GM12878 (cell line): ENCODE data around the gene ANLN. TPM values are rescaled to one million over a fixed set of nuclear protein-coding genes. Genes with fewer than 3 reads are reported as not detected.

ENCODE experiments used
- ATAC-seq: fragments of 200-7000 bp; cut with Tn5 transposase; 3 replicates; pipeline ENCODE4 v1.9.1; 2020; ENCODE audit warnings: mild to moderate bottlenecking, moderate library complexity
- BruUV-seq: library from RNA; stranded (reverse); fragments of 400-500 nt; replicated peaks from 2 replicates; lab custom pipeline; 2021; lab: Mats Ljungman, UMichigan
- CTCF ChIA-PET: fragments of 300-600 bp; sonication (Branson Sonifier 250); formaldehyde crosslinking; extraction: SDS; loops from one replicate; lab custom pipeline; 2021; ENCODE audit warnings: inconsistent platforms; lab: Yijun Ruan, JAX
- POLR2A ChIA-PET: fragments of 350-600 bp; formaldehyde crosslinking; extraction: SDS; loops from one replicate; lab custom pipeline; 2021; ENCODE audit warnings: inconsistent platforms; lab: Charles Lee
- RAD21 ChIA-PET: fragments of 300-600 bp; sonication (Branson Sonifier 250); formaldehyde crosslinking; loops from one replicate; lab custom pipeline; 2023; ENCODE audit warnings: antibody characterized with exemption; ENCODE audit not compliant: unreplicated experiment; lab: Charles Lee
- SMC1A ChIA-PET: fragments of 300-600 bp; sonication (Branson Sonifier 250); formaldehyde crosslinking; loops from one replicate; lab custom pipeline; 2023; ENCODE audit not compliant: unreplicated experiment, uncharacterized antibody; lab: Charles Lee
- DNase-seq: peaks from one replicate; pipeline ENCODE4 v3.0.0-alpha.2; 2011; ENCODE audit warnings: low read depth, low spot score
- FAIRE-seq: peaks from 3 replicates; lab custom pipeline; 2011; peaks lifted over from hg19 to GRCh38; lab: Jason Lieb, UNC
- H2AFZ ChIP-seq: 2 replicates; pipeline ENCODE4 v1.6.0; 2011; ENCODE audit warnings: low read depth, low read length, control low read depth; ENCODE audit not compliant: control insufficient read depth
- H3K27ac ChIP-seq: 2 replicates; pipeline ENCODE4 v1.5.1; 2011; ENCODE audit warnings: control low read depth; ENCODE audit not compliant: control insufficient read depth, insufficient read depth
- H3K27me3 ChIP-seq, 2 experiments: replicated peaks in 1 of 2; 2 replicates each; pipeline versions ENCODE4 v1.6.0 to v1.6.1; 2011; ENCODE audit warnings: low read length in 1 of 2; ENCODE audit not compliant: control insufficient read depth in 2 of 2, insufficient read depth in 2 of 2
- H3K36me3 ChIP-seq, 2 experiments: 2 replicates each; pipeline ENCODE4 v1.5.1; 2011; ENCODE audit warnings: low read length in 1 of 2; ENCODE audit not compliant: control insufficient read depth in 2 of 2, insufficient read depth in 2 of 2
- H3K4me1 ChIP-seq: 2 replicates; pipeline ENCODE4 v1.6.1; 2011; ENCODE audit warnings: mild to moderate bottlenecking, low read length, moderate library complexity, mixed read lengths; ENCODE audit not compliant: control insufficient read depth, insufficient read depth
- H3K4me2 ChIP-seq: 2 replicates; pipeline ENCODE4 v1.6.0; 2011; ENCODE audit warnings: control low read depth; ENCODE audit not compliant: control insufficient read depth, insufficient read depth
- H3K4me3 ChIP-seq: fragments of 200-600 bp; sonication (generic); 2 replicates; pipeline ENCODE4 v1.5.1; 2016
- H3K79me2 ChIP-seq: 2 replicates; pipeline ENCODE4 v1.6.0; 2011; ENCODE audit warnings: low read length; ENCODE audit not compliant: control insufficient read depth, insufficient read depth
- H3K9ac ChIP-seq: 2 replicates; pipeline ENCODE4 v1.8.0; 2011; ENCODE audit warnings: low read length, control low read depth, mixed read lengths; ENCODE audit not compliant: control insufficient read depth, insufficient read depth
- H3K9me3 ChIP-seq: replicated peaks from 3 replicates; pipeline ENCODE4 v1.5.1; 2011; ENCODE audit warnings: mild to moderate bottlenecking, low read length; ENCODE audit not compliant: control insufficient read depth, insufficient read depth
- H4K20me1 ChIP-seq: 2 replicates; pipeline ENCODE4 v1.6.0; 2011; ENCODE audit not compliant: control insufficient read depth, insufficient read depth
- WGBS: methylation state at CpG from one replicate; pipeline ENCODE4 v1.1.6; 2016; ENCODE audit warnings: low lambda C conversion rate; ENCODE audit not compliant: insufficient replicate concordance, insufficient coverage; ENCODE audit errors: missing lambda C conversion rate; 5-methylcytosine and 5-hydroxymethylcytosine counted together
- in situ Hi-C: fragments of 300-500 bp; cut with MboI; formaldehyde crosslinking; loops from 9 replicates; pipeline ENCODE4 v1.14.3; 2018; ENCODE audit warnings: mixed read lengths
- intact Hi-C: fragments of 100-400 bp; cut with micrococcal nuclease; formaldehyde crosslinking; loops from one replicate; pipeline ENCODE4 v1.14.2; 2022; ENCODE audit not compliant: unreplicated experiment
- polyA plus RNA-seq, 11 experiments: library from polyadenylated mRNA; depleted of rRNA in 4 of 11; unstranded in 6 of 11; stranded (reverse) in 5 of 11; fragments of >200 nt; fragmentation: Nextera tagmentation in 4 of 11; fragmentation: Illumina TruSeq in 1 of 11; extraction: Ambion mirVana in 4 of 11; extraction: Trizol in 1 of 11; gene quantifications; 1 replicate in 1 of 11; 2 replicates in 10 of 11; pipeline versions ENCODE4 v1.2.1 to v1.2.3, GENCODE V29; 2011 to 2016; ENCODE audit warnings: inconsistent platforms in 2 of 11, missing spikeins in 2 of 11, low read depth in 1 of 11
- total RNA-seq, 4 experiments: library from RNA; depleted of rRNA in 3 of 4; stranded (reverse); fragments of >200 nt in 3 of 4; fragmentation: Illumina TruSeq in 1 of 4; extraction: Trizol in 1 of 4; gene quantifications; 2 replicates each; pipeline versions ENCODE4 v1.2.1 to v1.2.3, GENCODE V29; 2013 to 2021
- TF ChIP-seq, protein P1 (sequence below): IDR thresholded peaks from 2 replicates; pipeline ENCODE4 v1.6.1; 2011; ENCODE audit warnings: borderline replicate concordance, low read depth, mild to moderate bottlenecking, moderate library complexity, mixed read lengths, low read length; ENCODE audit not compliant: insufficient read depth; ENCODE audit errors: extremely low read length
- TF ChIP-seq, protein P2 (sequence below): IDR thresholded peaks from 2 replicates; pipeline ENCODE4 v1.6.1; 2012; ENCODE audit warnings: low read depth, low read length, improper control_type of control experiment
- TF ChIP-seq, protein P3 (sequence below): fragments of 150-350 bp; IDR thresholded peaks from 2 replicates; pipeline ENCODE4 v1.6.1; 2014; ENCODE audit warnings: mild to moderate bottlenecking, low read depth, low read length

The ANLN gene
- total and polyA plus RNA-seq, 10 of the 15 experiments (the other 5 are each of a cell fraction or from before 2014, with no cell fraction given): 9.5 to 32.1 (median 24.2) TPM

GRCh38 chr7:36462551-36463137 lies 73.0 kb downstream of the ANLN start:
- Histone ChIP-seq H3K4me1 (no peaks in the 10 kb centered on the region), H4K20me1 (no peaks in the 10 kb centered on the region), H3K36me3 (no peaks in the 10 kb centered on the region), H3K27ac (no peak overlapping the region), H3K4me2 (no peak overlapping the region), H3K9me3 (no peaks in the 10 kb centered on the region), H3K27me3 (no peaks in the 10 kb centered on the region), H3K9ac (no peak overlapping the region), H2AFZ (no peak overlapping the region), H3K4me3 (no peak overlapping the region), H3K79me2 (no peaks in the 10 kb centered on the region)
- FAIRE-seq: no peak
- ChIA-PET RAD21 (no interaction called here), CTCF (no interaction called here), SMC1A (no interaction called here), POLR2A (no interaction called here)
- intact Hi-C loops: no loop called here
- in situ Hi-C loops: no loop called here
- WGBS: 46% methylated on average over 6 of the region's 6 CpGs
- BruUV-seq: no TSS peak
- TF ChIP-seq, protein P1, sequence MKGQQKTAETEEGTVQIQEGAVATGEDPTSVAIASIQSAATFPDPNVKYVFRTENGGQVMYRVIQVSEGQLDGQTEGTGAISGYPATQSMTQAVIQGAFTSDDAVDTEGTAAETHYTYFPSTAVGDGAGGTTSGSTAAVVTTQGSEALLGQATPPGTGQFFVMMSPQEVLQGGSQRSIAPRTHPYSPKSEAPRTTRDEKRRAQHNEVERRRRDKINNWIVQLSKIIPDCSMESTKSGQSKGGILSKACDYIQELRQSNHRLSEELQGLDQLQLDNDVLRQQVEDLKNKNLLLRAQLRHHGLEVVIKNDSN: no peak
- TF ChIP-seq, protein P2, sequence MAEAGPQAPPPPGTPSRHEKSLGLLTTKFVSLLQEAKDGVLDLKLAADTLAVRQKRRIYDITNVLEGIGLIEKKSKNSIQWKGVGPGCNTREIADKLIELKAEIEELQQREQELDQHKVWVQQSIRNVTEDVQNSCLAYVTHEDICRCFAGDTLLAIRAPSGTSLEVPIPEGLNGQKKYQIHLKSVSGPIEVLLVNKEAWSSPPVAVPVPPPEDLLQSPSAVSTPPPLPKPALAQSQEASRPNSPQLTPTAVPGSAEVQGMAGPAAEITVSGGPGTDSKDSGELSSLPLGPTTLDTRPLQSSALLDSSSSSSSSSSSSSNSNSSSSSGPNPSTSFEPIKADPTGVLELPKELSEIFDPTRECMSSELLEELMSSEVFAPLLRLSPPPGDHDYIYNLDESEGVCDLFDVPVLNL: no peak
- TF ChIP-seq, protein P3, sequence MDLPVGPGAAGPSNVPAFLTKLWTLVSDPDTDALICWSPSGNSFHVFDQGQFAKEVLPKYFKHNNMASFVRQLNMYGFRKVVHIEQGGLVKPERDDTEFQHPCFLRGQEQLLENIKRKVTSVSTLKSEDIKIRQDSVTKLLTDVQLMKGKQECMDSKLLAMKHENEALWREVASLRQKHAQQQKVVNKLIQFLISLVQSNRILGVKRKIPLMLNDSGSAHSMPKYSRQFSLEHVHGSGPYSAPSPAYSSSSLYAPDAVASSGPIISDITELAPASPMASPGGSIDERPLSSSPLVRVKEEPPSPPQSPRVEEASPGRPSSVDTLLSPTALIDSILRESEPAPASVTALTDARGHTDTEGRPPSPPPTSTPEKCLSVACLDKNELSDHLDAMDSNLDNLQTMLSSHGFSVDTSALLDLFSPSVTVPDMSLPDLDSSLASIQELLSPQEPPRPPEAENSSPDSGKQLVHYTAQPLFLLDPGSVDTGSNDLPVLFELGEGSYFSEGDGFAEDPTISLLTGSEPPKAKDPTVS: no peak
- no peak for DNase-seq
- ATAC-seq: no peak
